NT2/D1 (cell line): Measurements from ENCODE around the gene AZU1.

Source experiments
- DNase-seq: peaks from one replicate; pipeline ENCODE4 v3.0.0-alpha.2; 2011; ENCODE audit warnings: low read depth, low spot score
- H3K27me3 ChIP-seq: 2 replicates; pipeline ENCODE4 v1.6.0; 2011; ENCODE audit warnings: mild to moderate bottlenecking; ENCODE audit not compliant: insufficient read length, insufficient read depth
- H3K36me3 ChIP-seq: 2 replicates; pipeline ENCODE4 v1.6.1; 2011; ENCODE audit warnings: mild to moderate bottlenecking, low read length, mixed read lengths; ENCODE audit not compliant: insufficient read depth, insufficient read length
- H3K4me1 ChIP-seq: 2 replicates; pipeline ENCODE4 v1.5.1; 2011; ENCODE audit not compliant: insufficient read depth, insufficient read length
- H3K4me3 ChIP-seq: 2 replicates; pipeline ENCODE4 v1.5.1; 2011; ENCODE audit warnings: low read depth; ENCODE audit not compliant: insufficient read length
- H3K9ac ChIP-seq: 2 replicates; pipeline ENCODE4 v1.6.0; 2011; ENCODE audit warnings: low read depth; ENCODE audit not compliant: insufficient read length
- H3K9me3 ChIP-seq: 2 replicates; pipeline ENCODE4 v1.5.1; 2011; ENCODE audit warnings: mild to moderate bottlenecking, low read length; ENCODE audit not compliant: insufficient read depth
- SUZ12 ChIP-seq: IDR thresholded peaks from 2 replicates; pipeline ENCODE4 v1.6.1; 2011; ENCODE audit not compliant: insufficient read length, insufficient read depth; ENCODE audit errors: extremely low read depth
- YY1 ChIP-seq: IDR thresholded peaks from 2 replicates; pipeline ENCODE4 v1.6.1; 2011; ENCODE audit not compliant: insufficient read length, insufficient read depth
- ZNF274 ChIP-seq: IDR thresholded peaks from 2 replicates; pipeline ENCODE4 v1.6.1; 2011; ENCODE audit warnings: mild to moderate bottlenecking, low read depth, low read length

AZU1 gene

DNA sequence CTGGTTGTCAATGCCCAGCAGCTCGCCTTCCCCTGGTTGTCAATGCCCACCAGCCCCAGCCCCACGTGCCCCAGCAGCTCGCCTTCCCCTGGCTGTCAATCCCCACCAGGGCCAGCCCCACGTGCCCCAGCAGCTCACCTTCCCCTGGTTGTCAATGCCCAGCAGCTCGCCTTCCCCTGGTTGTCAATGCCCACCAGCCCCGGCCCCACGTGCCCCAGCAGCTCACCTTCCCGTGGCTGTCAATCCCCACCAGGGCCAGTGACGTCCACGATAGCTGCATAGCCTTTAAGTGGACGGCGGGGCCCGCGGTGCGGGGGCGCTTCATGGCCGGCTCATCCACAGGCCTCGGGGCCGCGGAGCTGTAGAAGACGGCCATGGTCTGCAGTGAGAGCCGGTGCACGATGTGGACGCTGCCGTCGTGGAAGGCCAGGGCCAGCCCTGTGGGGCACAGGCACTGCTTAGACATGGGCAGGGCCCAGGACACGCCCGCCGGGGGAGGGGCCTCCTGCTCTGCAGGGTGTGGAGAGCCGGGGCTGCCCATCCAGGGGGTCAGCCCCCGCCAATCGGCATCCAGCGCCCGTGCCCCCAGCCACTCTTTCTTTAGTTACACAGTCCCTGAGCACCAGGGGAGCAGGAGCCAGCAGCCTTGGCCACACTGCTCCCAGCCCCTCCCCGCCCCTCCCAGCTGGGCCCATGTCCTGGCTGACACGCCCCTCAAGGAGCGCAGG lies 52.2 kb downstream of the AZU1 start:
- Histone ChIP-seq H3K4me3 (no peak overlapping the region), H3K27me3 (no peaks in the 10 kb centered on the region), H3K9ac (no peak overlapping the region), H3K4me1 (peaks cover 6% of the 10 kb centered on the region), H3K9me3 (peaks cover 6% of the 10 kb centered on the region; the same call in 1 of the 2 replicates), H3K36me3 (peaks cover 74% of the 10 kb centered on the region)
- DNase-seq = no peak
- TF ChIP-seq YY1 = no peak
- TF ChIP-seq ZNF274 = no peak
- TF ChIP-seq SUZ12 = no peak
